ENCODE results near the gene DKK1.
"Not testable (repeated sequence)": the region's sequence is repeated elsewhere in the genome, so short reads cannot be mapped to it uniquely, and the experiment has no call there.

DKK1 gene

DNA sequence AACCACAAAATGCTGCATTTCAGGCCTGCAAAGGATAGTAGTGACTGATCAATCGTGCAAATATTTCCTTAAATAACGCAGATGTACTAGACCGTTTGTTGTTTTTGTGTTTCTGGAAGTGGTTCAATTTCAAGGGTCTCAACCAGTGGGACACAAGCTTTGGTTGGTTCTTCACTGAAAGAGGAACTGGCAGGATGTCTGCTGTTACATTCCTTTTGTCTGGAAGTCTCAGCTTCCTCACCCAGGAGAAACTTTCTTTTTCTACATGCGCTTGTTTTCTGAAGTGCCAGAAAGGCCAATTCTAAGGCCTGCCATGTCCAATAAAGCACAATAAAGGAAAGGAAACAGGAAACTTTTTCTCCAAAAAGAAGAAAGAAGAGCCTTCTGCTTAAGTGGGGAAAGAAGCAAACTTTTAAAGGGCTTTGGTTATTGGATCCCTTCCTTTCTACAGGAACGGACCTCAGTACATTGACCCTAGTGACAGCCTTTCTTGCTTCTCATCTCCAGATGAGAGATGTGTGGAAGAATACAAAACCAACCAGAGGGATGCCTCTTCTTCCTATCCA lies 4.1 kb downstream of the DKK1 start:
- no peak for DNase-seq

- DNase-seq, result no peak
Observed at GRCh38 chr10:52318822-52319464, 4.9 kb downstream of the DKK1 start.

- no peak for DNase-seq
Observed at GRCh38 chr10:52319926-52320325, 5.8 kb downstream of the DKK1 start.

- DNase-seq, result no peak
Observed at GRCh38 chr10:52322323-52322722, 8.2 kb downstream of the DKK1 start.

- DNase-seq, result no peak
Observed at GRCh38 chr10:52322936-52323335, 8.9 kb downstream of the DKK1 start.

GRCh38 chr10:52326382-52326781 lies 12.3 kb downstream of the DKK1 start:
- DNase-seq, result no peak

DNA sequence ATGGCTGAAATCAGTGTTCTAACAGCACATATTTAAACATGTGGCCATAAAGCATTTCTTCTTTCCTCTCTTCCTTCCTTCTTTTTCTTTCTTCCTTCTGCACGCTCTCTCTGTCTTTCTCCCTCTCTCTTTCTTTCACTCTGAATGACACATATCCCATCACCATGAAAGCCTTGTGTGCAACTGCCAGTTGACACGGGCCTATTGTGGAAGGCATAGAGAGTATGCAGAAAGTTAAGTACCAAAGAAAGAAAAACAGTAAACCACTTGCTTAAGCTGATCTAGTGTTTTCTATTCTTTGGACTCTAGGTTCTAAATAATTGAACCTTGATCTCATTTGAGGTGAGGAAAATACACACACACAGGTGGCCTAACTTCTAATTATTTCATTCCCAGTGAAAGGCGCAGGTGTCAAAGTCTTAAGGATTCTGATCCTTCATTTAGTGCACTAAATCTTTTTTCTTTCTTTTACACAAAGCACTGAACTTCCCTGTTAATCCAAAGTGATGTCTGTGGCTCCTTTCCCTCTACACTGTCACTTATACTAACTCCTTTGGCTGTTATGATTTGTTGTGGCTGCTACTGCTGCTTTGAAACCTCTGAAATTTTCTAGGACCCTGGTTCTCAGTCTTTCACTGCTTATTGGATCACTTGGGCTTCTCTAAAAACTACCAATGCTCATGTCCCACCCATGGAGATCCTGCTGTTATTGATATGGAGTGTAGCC lies 17.7 kb downstream of the DKK1 start:
- DNase-seq, result no peak

GRCh38 chr10:52332815-52333214 lies 18.7 kb downstream of the DKK1 start:
- DNase-seq, result no peak

GRCh38 chr10:52334595-52334994 lies 20.5 kb downstream of the DKK1 start:
- no peak for DNase-seq

GRCh38 chr10:52335665-52336064 lies 21.6 kb downstream of the DKK1 start:
- DNase-seq, result no peak

GRCh38 chr10:52337225-52337624 lies 23.1 kb downstream of the DKK1 start:
- no peak for DNase-seq

DNA sequence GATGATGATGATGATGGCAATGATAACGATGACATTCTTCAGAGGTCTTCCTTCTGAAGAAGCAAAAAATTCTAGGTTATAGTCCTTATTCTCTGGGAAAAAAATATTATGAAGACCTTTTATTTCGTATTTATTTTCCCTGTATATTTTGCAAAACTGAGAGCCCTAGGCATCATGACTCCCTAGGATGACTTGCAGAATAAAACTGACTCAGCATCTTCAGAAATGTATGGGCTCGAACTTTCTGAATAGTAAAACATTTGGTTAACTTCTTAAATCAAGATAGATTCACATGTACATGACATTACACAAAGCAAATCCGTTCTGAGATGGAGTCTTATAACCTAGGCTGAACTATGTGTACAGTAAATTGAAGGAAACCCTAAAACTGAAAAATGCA lies 29.4 kb downstream of the DKK1 start:
- no peak for DNase-seq

DNA sequence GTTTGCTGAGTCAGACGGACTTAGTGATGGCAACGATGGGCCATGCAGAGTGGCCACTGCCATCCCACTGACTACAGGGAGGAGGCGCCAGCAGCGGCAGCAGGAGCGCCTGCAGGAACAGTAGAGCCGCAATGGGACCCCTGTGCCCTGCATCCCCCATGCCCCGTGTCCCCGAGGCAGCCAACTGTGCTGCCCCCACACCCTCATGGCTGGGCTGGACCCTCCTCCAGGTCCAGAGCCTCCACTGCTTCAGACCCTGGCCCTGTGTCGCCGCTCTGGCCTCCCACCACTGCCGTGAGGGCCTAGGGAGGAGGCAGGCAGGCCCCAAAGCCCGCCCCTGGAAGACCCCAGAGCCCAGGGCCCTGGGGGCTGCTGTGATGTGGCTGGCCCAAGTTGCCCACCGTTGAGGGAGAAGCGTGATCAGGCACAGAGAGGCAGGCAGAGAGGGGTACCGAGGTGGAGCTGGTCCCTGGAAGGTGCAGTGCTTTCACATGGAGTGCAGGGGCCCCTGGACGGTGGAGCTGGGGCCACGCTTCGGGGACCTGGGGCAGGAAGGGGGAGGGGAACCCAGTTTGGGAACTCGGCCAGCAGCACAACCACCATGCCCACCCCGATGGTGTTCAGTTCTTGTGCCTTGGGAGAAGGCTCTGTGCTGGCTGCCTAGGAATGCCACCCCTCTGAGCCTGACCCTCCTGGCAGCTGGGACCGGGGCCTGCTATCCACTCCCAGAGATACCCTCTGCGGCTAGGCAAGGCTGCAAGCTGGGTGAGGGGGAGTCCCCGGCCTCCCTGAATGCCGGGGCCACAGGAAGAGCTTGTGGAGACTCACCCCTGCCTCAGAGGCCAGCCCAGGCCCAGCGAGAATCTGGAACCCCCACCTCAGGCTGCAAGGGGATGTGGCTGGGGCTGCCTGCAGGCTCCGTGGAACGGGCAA lies 32.6 kb downstream of the DKK1 start:
- DNase-seq, result no peak

- DNase-seq, result no peak
Observed at GRCh38 chr10:52347327-52347667, 33.2 kb downstream of the DKK1 start.

GRCh38 chr10:52348037-52348564 lies 34.0 kb downstream of the DKK1 start:
- no peak for DNase-seq

DNA sequence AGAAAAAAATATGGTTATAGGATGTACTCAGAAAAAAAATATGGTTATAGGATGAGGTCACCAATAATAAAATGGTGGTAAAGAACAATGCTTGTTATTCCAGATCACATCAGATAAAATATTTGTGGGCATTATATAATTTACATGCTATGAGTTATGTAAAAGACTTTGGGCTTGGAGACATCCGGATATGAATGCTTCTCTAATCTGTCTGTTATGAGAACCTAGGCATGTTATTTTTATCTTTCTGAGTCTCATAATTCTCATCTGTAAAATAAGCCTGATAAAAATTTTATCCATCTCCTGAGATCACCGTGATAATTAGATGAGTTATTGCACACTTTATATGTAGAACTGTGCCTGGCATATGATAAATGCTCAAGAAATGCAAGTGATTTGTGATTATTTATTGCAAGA lies 37.8 kb downstream of the DKK1 start:
- DNase-seq, result no peak

DNA sequence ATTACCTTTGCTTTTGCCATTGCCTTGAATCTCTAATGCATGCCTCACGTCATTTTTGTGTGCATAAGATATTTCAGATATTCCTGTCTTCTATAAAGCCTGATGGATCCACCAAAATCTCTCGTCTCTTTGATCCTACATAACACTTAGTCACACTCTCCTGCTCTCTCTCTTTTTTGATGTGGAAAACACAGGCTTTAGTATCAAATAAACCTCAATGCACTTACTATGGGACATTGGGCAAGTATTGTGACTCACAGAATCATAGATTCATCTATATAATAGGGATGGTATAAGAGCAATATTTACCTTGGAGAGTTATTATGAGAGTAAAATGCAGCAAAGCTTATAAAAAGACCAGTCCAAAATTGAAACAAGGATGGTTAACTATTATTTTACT lies 39.1 kb downstream of the DKK1 start:
- no peak for DNase-seq

DNA sequence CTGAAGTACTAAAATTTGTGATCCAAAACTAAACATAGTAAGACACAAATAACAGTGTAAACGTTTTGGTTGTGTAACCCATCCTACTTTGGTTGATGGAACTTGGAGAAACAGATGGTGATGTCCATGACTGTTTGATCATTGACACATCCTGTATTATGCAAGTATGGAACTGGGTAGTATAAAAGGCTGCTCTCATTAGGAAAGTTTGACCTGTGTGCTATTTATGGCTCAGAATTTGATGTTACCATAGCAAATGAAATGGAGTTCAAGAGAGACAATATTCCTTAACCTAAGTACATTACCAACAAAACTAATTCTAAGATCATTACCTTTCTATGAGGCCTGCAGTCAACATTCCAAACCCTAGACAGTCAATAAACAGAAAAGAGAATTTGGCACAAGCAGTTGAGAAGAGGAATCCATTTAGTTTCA lies 39.9 kb downstream of the DKK1 start:
- DNase-seq, result no peak

DNA sequence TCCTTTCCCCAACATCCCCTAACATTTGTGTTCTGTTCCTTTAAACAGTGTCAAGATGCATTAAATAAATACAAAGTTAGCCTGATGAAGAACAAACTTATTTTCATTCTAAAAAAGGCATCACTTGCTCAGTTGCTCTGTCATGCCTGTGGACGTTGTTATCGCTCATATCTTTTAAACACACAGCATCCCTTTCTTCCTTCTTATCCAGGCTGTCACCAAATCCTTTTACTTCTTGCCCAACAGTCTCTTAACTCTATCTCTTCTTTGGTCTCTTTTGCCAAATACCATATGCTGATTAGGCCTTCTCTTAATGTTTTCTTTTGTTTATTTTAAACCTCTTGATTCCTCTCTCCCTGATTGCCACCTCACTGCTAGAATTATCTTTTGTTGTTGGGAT lies 43.9 kb downstream of the DKK1 start:
- no peak for DNase-seq

DNA sequence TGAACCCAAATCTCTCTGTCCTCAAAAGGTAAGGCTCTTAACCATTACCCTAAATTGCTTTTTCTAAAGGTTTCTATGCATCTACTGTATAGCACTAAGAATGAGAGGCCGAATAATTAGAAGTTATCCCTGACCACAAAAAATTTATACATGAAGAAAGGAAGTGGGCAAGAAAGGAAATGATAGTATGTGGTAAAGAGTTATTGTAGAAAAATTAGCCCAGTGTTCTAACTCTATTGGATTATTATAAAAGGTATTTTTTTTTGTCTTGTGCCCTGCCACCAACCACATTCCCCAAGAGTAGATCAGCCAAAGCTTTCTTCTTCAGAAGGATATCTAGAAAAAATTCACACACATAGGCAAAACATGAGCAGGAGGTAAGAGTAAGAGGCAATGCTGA lies 45.4 kb downstream of the DKK1 start:
- no peak for DNase-seq

DNA sequence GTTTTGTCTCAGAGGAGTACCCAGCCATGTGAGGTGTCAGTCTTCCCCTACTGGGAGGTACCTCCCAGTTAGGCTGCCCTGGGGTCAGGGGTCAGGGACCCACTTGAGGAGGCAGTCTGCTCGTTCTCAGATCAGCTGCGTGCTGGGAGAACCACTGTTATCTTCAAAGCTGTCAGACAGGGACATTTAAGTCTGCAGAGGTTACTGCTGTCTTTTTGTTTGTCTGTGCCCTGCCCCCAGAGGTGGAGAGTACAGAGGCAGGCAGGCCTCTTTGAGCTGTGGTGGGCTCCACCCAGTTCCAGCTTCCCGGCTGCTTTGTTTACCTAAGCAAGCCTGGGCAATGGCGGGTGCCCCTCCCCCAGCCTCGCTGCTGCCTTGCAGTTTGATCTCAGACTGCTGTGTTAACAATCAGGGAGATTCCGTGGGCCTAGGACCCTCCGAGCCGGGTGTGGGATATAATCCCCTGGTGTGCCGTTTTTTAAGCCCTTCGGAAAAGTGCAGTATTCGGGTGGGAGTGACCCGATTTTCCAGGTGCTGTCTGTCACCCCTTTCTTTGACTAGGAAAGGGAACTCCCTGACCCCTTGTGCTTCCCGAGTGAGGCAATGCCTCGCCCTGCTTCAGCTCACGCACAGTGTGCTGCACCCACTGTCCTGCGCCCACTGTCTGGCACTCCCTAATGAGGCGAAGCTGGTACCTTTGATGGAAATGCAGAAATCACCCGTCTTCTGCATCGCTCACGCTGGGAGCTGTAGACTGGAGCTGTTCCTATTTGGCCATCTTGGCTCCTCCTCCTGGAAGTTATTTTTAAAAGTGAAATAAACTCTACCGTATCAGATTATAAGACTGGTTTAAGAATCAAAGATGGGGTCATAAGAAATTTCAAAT lies 51.7 kb downstream of the DKK1 start:
- DNase-seq, result not testable (repeated sequence)
